Loucy (cell line): Measurements from ENCODE around the gene SMARCA1.
A peak's percentile ranks its signal among the peaks of the same experiment; 100 is the strongest.

Source experiments
- CTCF ChIP-seq: fragments of 200-600 bp; sonication (generic); conservative IDR thresholded peaks from 2 replicates; pipeline ENCODE4 v1.5.1; 2014; ENCODE audit warnings: mild to moderate bottlenecking, antibody characterized with exemption, low read length
- EZH2phosphoT487 ChIP-seq: fragments of 200-600 bp; IDR thresholded peaks from 2 replicates; pipeline ENCODE4 v1.6.1; 2018; ENCODE audit warnings: antibody characterized with exemption, mild to moderate bottlenecking, moderate library complexity, borderline replicate concordance

GRCh38 chrX:129540068-129540653 is 16.9 kb upstream of the SMARCA1 start, which contains the start of gene OCRL:
- TF ChIP-seq CTCF (peak; percentile 52), EZH2phosphoT487 (no peak)
